ENCODE measurements around the gene IL3.
"Not testable (repeated sequence)": the region's sequence is repeated elsewhere in the genome, so short reads cannot be mapped to it uniquely, and the experiment has no call there.

IL3 gene

GRCh38 chr5:132105688-132106087 lies 45.2 kb downstream of the IL3 start:
- no peak for DNase-seq (ENCODE audit: insufficient read length, low spot score)
- FAIRE-seq = no peak
- TF ChIP-seq CTCF (IDR thresholded peaks at IDR 0.05; ENCODE audit: insufficient read depth, missing control alignments) = no peak

GRCh38 chr5:132108495-132108894 lies 48.0 kb downstream of the IL3 start:
- DNase-seq (ENCODE audit: insufficient read length, low spot score); FAIRE-seq: not testable (repeated sequence)

GRCh38 chr5:132108957-132109356 lies 48.5 kb downstream of the IL3 start:
- not testable (repeated sequence) for FAIRE-seq; DNase-seq (ENCODE audit: insufficient read length, low spot score)

GRCh38 chr5:132109494-132110053 lies 49.1 kb downstream of the IL3 start:
- TF ChIP-seq CTCF (IDR thresholded peaks at IDR 0.05; ENCODE audit: insufficient read depth, missing control alignments) = no peak
- DNase-seq (ENCODE audit: insufficient read length, low spot score) (no peak), FAIRE-seq (no peak)

- DNase-seq (ENCODE audit: insufficient read length, low spot score) (no peak), FAIRE-seq (no peak)
Observed at GRCh38 chr5:132110195-132110594, 49.7 kb downstream of the IL3 start.

GRCh38 chr5:132110930-132111329 lies 50.5 kb downstream of the IL3 start:
- no peak for DNase-seq (ENCODE audit: insufficient read length, low spot score)
- no peak for FAIRE-seq
- no peak for TF ChIP-seq CTCF (IDR thresholded peaks at IDR 0.05; ENCODE audit: insufficient read depth, missing control alignments)

More at GRCh38 chr5:132110195-132110594, 49.7 kb downstream of the IL3 start:
- TF ChIP-seq CTCF (IDR thresholded peaks at IDR 0.05; ENCODE audit: insufficient read depth, missing control alignments) = no peak

GRCh38 chr5:132112111-132112510 lies 51.7 kb downstream of the IL3 start:
- TF ChIP-seq CTCF (IDR thresholded peaks at IDR 0.05; ENCODE audit: insufficient read depth, missing control alignments) = no peak
- no peak for DNase-seq (ENCODE audit: insufficient read length, low spot score)
- no peak for FAIRE-seq

Data from D721Med (cell line).